ENCODE data around the gene FKBP5. TPM values are rescaled to one million over a fixed set of nuclear protein-coding genes. Genes with fewer than 3 reads are reported as not detected.
"Not testable (repeated sequence)": the region's sequence is repeated elsewhere in the genome, so short reads cannot be mapped to it uniquely, and the experiment has no call there.

The FKBP5 gene
- total and polyA plus RNA-seq, 2 experiments from 2014 or later, result 73.6 to 254 TPM

DNA sequence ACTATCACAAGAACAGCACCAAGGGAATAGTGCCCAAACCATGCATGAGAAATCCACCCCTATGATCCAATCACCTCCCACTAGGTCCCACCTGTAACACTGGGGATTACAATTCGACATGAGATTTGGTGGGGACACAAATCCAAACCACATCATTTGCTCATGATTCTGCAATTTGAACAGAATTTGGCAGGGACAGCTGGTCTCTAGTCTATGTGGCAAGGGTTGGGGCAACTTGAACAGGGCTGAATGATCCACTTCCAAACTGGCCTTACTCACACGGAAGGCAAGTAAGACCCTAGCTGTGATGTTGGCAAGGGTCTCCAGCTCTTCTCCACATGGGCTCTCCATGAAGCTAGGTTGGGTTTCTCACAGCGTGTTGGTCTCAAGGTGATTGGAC, 10.1 kb upstream of the FKBP5 start:
- no peak for DNase-seq (ENCODE audit: low spot score)

DNA sequence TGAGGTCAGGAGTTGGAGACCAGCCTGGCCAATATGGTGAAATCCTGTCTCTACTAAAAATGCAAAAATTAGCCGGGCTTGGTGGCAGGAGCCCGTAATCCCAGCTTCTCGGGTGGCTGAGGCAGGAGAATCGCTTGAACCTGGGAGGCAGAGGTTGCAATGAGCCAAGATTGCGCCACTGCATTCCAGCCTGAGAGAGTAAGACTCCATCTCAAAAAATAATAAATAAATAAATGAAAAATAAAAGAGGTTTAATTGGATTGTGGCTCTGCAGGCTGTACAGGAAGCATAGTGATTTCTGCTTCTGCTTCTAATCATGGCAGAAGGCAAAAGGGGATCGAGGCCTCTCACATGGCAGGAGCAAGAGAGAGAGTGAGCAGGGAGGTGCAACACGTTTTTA, 9.7 kb upstream of the FKBP5 start:
- 84% methylated on average over 7 of the region's 7 CpGs for WGBS (ENCODE audit: low lambda C conversion rate, missing lambda C conversion rate)

More for the DNA sequence above, 10.1 kb upstream of the FKBP5 start:
- Histone ChIP-seq H4K20me1 (ENCODE audit: insufficient read depth, poor library complexity, severe bottlenecking) (no peaks in the 10 kb centered on the region), H3K4me1 (ENCODE audit: insufficient read depth) (no peaks in the 10 kb centered on the region), H3K9me3 (ENCODE audit: low read depth) (no peaks in the 10 kb centered on the region), H3K36me3 (replicated peaks; ENCODE audit: insufficient read depth, low read depth) (no peaks in the 10 kb centered on the region), H2AFZ (no peak overlapping the region), H3K4me3 (no peak overlapping the region), H3K27ac (no peak overlapping the region), H3K9me2 (replicated peaks; ENCODE audit: insufficient read depth) (no peaks in the 10 kb centered on the region), H3K27me3 (no peaks in the 10 kb centered on the region), H3K79me2 (no peaks in the 10 kb centered on the region), H3K4me2 (no peak overlapping the region)
- TF ChIP-seq EZH2 (IDR thresholded peaks at IDR 0.05; ENCODE audit: borderline replicate concordance) (no peak), EZH2phosphoT487 (IDR thresholded peaks at IDR 0.05; ENCODE audit: low read depth, severe bottlenecking, unreplicated experiment) (no peak)
- TF ChIP-seq, protein P1, sequence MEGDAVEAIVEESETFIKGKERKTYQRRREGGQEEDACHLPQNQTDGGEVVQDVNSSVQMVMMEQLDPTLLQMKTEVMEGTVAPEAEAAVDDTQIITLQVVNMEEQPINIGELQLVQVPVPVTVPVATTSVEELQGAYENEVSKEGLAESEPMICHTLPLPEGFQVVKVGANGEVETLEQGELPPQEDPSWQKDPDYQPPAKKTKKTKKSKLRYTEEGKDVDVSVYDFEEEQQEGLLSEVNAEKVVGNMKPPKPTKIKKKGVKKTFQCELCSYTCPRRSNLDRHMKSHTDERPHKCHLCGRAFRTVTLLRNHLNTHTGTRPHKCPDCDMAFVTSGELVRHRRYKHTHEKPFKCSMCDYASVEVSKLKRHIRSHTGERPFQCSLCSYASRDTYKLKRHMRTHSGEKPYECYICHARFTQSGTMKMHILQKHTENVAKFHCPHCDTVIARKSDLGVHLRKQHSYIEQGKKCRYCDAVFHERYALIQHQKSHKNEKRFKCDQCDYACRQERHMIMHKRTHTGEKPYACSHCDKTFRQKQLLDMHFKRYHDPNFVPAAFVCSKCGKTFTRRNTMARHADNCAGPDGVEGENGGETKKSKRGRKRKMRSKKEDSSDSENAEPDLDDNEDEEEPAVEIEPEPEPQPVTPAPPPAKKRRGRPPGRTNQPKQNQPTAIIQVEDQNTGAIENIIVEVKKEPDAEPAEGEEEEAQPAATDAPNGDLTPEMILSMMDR (IDR thresholded peaks at IDR 0.05; ENCODE audit: poor library complexity), result no peak
- WGBS (ENCODE audit: low lambda C conversion rate, missing lambda C conversion rate), result 91% methylated on average over 3 of the region's 3 CpGs

DNA sequence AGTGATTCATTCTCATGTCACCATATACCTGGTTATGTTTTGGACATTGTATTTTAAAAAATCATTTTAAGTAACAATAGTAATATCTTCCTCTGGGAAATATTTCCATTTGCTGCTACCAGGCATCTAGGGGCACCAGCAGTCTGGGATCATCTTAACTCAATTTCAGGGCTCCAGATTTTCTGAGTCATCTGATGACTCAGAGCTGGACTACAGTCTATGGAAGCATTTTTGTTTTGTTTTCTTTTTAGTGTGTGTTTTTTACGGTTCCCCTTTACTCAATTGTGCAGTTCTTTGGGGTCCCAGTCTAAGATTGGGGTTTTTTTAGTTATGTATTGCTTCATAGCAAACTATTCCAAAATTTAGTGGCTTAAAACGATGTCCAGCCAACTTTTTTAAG, 5.7 kb upstream of the FKBP5 start:
- no peaks in the 10 kb centered on the region for H3K36me3 ChIP-seq (replicated peaks; ENCODE audit: insufficient read depth, low read depth)
- H4K20me1 ChIP-seq (ENCODE audit: insufficient read depth, poor library complexity, severe bottlenecking), result no peaks in the 10 kb centered on the region
- no peaks in the 10 kb centered on the region for H3K4me1 ChIP-seq (ENCODE audit: insufficient read depth)
- no peaks in the 10 kb centered on the region for H3K9me3 ChIP-seq (ENCODE audit: low read depth)
- H3K27me3 ChIP-seq, result no peaks in the 10 kb centered on the region
- no peak overlapping the region for H3K27ac ChIP-seq
- no peak overlapping the region for H3K4me2 ChIP-seq
- no peaks in the 10 kb centered on the region for H3K79me2 ChIP-seq
- WGBS (ENCODE audit: low lambda C conversion rate, missing lambda C conversion rate), result 92% methylated on average over 2 of the region's 2 CpGs
- H3K9me2 ChIP-seq (replicated peaks; ENCODE audit: insufficient read depth), result no peaks in the 10 kb centered on the region
- DNase-seq (ENCODE audit: low spot score), result no peak
- H3K4me3 ChIP-seq, result no peak overlapping the region
- H2AFZ ChIP-seq, result no peak overlapping the region
- TF ChIP-seq EZH2 (IDR thresholded peaks at IDR 0.05; ENCODE audit: borderline replicate concordance), result no peak
- TF ChIP-seq EZH2phosphoT487 (IDR thresholded peaks at IDR 0.05; ENCODE audit: low read depth, severe bottlenecking, unreplicated experiment), result no peak
- TF ChIP-seq, protein P1 (IDR thresholded peaks at IDR 0.05; ENCODE audit: poor library complexity), result no peak

More for the DNA sequence above, 9.7 kb upstream of the FKBP5 start:
- H2AFZ ChIP-seq; H3K4me3 ChIP-seq; H3K9me2 ChIP-seq (replicated peaks; ENCODE audit: insufficient read depth); H4K20me1 ChIP-seq (ENCODE audit: insufficient read depth, poor library complexity, severe bottlenecking); H3K9me3 ChIP-seq (ENCODE audit: low read depth); H3K27me3 ChIP-seq; H3K4me1 ChIP-seq (ENCODE audit: insufficient read depth); H3K27ac ChIP-seq; H3K4me2 ChIP-seq; DNase-seq (ENCODE audit: low spot score); H3K36me3 ChIP-seq (replicated peaks; ENCODE audit: insufficient read depth, low read depth); H3K79me2 ChIP-seq: not testable (repeated sequence)

DNA sequence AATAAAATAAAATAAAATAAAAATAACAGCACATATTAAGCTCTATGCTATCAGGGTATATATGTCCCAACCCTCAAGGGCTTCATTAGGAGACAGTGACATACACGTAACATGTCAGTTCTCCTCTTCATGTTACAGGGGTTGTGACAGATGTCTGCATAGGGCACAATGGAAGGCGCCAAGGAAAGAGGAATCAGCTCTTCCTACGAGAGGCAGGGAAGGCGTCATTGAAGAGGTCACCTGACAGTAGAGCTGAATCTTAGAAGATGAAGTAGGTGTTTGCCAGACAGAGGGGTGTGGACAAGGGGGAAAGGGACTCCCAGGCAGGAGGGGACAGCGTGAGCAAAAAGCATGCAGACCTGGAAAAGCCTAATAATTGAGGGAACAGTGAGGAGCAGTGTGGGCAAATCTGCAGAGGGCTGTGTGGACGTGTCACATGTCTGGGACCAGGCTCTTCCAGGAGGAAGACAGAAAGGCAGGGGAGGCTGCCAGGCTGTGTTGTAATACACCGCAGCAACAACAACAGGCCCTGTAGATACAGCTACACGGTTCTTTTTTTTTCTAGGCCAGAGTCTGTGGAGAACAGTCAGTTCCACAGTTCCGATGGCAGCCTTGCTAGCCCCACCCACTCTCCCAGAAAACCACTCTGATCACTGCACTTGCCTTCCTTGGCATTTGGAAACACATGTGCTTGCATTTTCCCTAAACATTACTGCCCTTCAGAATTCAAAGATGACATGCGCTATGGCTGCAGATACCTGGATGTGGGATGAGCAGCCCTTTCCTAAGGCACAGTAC, 2.5 kb upstream of the FKBP5 start:
- H3K4me1 ChIP-seq (ENCODE audit: insufficient read depth), result no peaks in the 10 kb centered on the region
- no peaks in the 10 kb centered on the region for H3K36me3 ChIP-seq (replicated peaks; ENCODE audit: insufficient read depth, low read depth)
- no peaks in the 10 kb centered on the region for H3K9me2 ChIP-seq (replicated peaks; ENCODE audit: insufficient read depth)
- WGBS (ENCODE audit: low lambda C conversion rate, missing lambda C conversion rate), result 78% methylated on average over 10 of the region's 10 CpGs
- H3K4me3 ChIP-seq, result no peak overlapping the region
- H3K27ac ChIP-seq, result peak overlapping the region; percentile 42
- peak overlapping the region; percentile 0 for H2AFZ ChIP-seq
- DNase-seq (ENCODE audit: low spot score), result peak; percentile 68
- peaks cover 19% of the 10 kb centered on the region for H3K79me2 ChIP-seq
- H3K9me3 ChIP-seq (ENCODE audit: low read depth), result no peaks in the 10 kb centered on the region
- peaks cover 8% of the 10 kb centered on the region for H4K20me1 ChIP-seq (ENCODE audit: insufficient read depth, poor library complexity, severe bottlenecking)
- peak overlapping the region; percentile 20 for H3K4me2 ChIP-seq
- TF ChIP-seq EZH2phosphoT487 (IDR thresholded peaks at IDR 0.05; ENCODE audit: low read depth, severe bottlenecking, unreplicated experiment), result no peak
- TF ChIP-seq, protein P1 (IDR thresholded peaks at IDR 0.05; ENCODE audit: poor library complexity), result no peak
- no peak for TF ChIP-seq EZH2 (IDR thresholded peaks at IDR 0.05; ENCODE audit: borderline replicate concordance)
- no peaks in the 10 kb centered on the region for H3K27me3 ChIP-seq
